ENCODE results near the gene DNAJC17. TPM values are rescaled to one million over a fixed set of nuclear protein-coding genes. Genes with fewer than 3 reads are reported as not detected.

DNAJC17 gene
- total RNA-seq, 1 experiment from 2014 or later = 53.3 TPM

DNA sequence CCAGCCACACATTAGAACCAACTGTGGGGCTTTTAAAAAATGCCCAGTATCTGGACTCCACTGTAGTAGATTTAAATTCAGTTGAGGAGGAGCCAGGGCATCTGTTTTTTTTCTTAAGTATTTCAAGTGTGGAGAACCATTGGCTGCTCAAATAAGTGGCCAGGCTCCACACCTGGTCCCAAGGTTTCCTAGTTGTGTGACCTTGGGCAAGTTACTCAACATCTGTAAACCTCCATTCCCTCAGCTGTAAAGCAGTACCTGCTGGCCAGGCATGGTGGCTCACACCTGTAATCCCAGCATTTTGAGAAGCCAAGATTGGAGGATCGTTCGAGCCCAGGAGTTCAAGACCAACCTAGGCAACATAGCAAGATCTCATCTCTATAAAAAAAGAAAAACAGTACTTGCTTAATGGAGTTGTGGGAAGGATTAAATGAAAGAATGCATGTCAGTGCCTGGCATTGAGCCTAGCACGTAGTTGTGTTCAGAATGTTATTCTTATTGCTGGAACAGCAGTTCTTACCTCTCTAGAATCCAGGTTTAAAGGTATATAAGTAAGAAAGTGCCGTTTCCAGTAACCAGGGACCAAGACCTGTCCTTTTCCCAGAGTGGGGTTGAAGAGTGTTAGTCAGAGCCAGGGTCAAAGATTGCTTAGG lies 19.3 kb upstream of the DNAJC17 start:
- POLR2A ChIA-PET (ENCODE audit: unreplicated experiment) = no interaction called here
- no TSS peak for BruUV-seq (replicated peaks)
- H3K4me2 ChIP-seq (ENCODE audit: low read length) = peak overlapping the region; percentile 59

DNA sequence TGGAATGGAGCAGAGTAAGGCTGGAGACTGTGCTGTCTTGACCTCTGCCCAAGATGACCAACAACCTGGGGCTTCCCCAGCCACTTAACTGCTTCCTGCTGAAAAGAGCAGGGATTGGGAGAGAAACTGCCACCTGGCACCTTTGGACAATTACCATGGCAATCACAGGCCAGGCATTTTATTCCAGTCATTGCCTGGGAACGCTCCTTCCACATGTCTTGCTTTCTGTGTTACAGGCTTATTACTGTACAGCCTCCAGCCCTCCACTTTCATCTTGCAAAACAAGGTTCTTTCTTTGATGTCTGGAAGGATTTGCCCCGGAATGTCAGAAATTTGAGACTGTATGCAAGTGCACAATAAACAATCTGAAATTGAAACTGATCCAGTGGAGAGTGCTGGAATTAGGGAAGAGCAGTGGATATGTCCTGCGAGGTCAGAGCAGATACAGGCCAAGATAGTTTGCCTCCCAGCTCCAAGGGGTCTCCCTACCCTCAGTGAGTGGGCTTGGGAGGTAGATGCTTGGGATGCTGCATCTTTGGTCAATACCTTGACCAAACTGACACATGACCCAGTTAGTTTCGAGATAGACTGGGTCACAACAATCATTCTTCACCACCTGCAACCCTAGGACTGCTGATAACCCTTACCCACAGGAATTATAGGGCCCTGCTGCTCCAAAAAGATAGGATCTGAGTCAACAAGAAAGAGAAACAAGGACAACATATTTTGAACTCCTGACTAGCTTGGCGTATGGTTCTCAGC lies 18.6 kb upstream of the DNAJC17 start:
- Histone ChIP-seq H3K36me3 (ENCODE audit: low read depth, low read length) (no peaks in the 10 kb centered on the region), H3K4me2 (ENCODE audit: low read length) (peak overlapping the region; percentile 59), H3K27ac (ENCODE audit: low read length) (peak overlapping the region; percentile 87), H4K20me1 (ENCODE audit: low read length) (no peaks in the 10 kb centered on the region), H3K9ac (ENCODE audit: low read length) (peak overlapping the region; percentile 39; the same call in 1 of the 2 replicates), H2AFZ (ENCODE audit: low read length) (no peak overlapping the region), H3K4me1 (ENCODE audit: insufficient read depth, low read length) (peaks cover 41% of the 10 kb centered on the region), H3K4me3 (ENCODE audit: low read length) (peak overlapping the region; percentile 7; the same call in 1 of the 2 replicates), H3K79me2 (ENCODE audit: low read length) (no peaks in the 10 kb centered on the region), H3K27me3 (ENCODE audit: low read length) (no peaks in the 10 kb centered on the region), H3F3A (ENCODE audit: low read length, unreplicated experiment) (peaks cover 3% of the 10 kb centered on the region), H3K9me2 (replicated peaks; ENCODE audit: low read length) (no peaks in the 10 kb centered on the region), H3K9me3 (ENCODE audit: low read length) (no peaks in the 10 kb centered on the region)
- intact Hi-C loops (cut with micrococcal nuclease) = no loop called here
- ChIA-PET CTCF (no interaction called here), POLR2A (ENCODE audit: unreplicated experiment) (no interaction called here)
- BruUV-seq (replicated peaks) = no TSS peak
- DNase-seq (peak; percentile 81), ATAC-seq (peak; percentile 36)
- TF ChIP-seq, protein P1, sequence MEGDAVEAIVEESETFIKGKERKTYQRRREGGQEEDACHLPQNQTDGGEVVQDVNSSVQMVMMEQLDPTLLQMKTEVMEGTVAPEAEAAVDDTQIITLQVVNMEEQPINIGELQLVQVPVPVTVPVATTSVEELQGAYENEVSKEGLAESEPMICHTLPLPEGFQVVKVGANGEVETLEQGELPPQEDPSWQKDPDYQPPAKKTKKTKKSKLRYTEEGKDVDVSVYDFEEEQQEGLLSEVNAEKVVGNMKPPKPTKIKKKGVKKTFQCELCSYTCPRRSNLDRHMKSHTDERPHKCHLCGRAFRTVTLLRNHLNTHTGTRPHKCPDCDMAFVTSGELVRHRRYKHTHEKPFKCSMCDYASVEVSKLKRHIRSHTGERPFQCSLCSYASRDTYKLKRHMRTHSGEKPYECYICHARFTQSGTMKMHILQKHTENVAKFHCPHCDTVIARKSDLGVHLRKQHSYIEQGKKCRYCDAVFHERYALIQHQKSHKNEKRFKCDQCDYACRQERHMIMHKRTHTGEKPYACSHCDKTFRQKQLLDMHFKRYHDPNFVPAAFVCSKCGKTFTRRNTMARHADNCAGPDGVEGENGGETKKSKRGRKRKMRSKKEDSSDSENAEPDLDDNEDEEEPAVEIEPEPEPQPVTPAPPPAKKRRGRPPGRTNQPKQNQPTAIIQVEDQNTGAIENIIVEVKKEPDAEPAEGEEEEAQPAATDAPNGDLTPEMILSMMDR (conservative IDR thresholded peaks at IDR 0.05; ENCODE audit: low read depth, low read length) = no peak
- TF ChIP-seq EZH2phosphoT487 (IDR thresholded peaks at IDR 0.05; ENCODE audit: borderline replicate concordance, low read length) = no peak
- TF ChIP-seq EZH2 (IDR thresholded peaks at IDR 0.05; ENCODE audit: low read length, unreplicated experiment) = no peak

More for the DNA sequence above, 19.3 kb upstream of the DNAJC17 start:
- Histone ChIP-seq H3K4me3 (ENCODE audit: low read length) (0 out of 2 replicates have a peak overlapping the region, but pooled peaks have one; percentile 7), H3K27ac (ENCODE audit: low read length) (peak overlapping the region; percentile 87), H4K20me1 (ENCODE audit: low read length) (no peaks in the 10 kb centered on the region), H2AFZ (ENCODE audit: low read length) (no peak overlapping the region), H3K9me3 (ENCODE audit: low read length) (no peaks in the 10 kb centered on the region), H3K79me2 (ENCODE audit: low read length) (no peaks in the 10 kb centered on the region), H3K27me3 (ENCODE audit: low read length) (no peaks in the 10 kb centered on the region), H3F3A (ENCODE audit: low read length, unreplicated experiment) (peaks cover 3% of the 10 kb centered on the region), H3K36me3 (ENCODE audit: low read depth, low read length) (no peaks in the 10 kb centered on the region), H3K9ac (ENCODE audit: low read length) (peak overlapping the region; percentile 36; the same call in 1 of the 2 replicates), H3K9me2 (replicated peaks; ENCODE audit: low read length) (no peaks in the 10 kb centered on the region), H3K4me1 (ENCODE audit: insufficient read depth, low read length) (peaks cover 44% of the 10 kb centered on the region)
- intact Hi-C loops (cut with micrococcal nuclease) = no loop called here
- TF ChIP-seq, protein P1 (conservative IDR thresholded peaks at IDR 0.05; ENCODE audit: low read depth, low read length) = no peak
- CTCF ChIA-PET = no interaction called here
- ATAC-seq = no peak
- DNase-seq = no peak

Data from PC-3 (cell line).